IgD-negative memory B cell (primary cell): ENCODE data around the gene SLC25A4. TPM values are rescaled to one million over a fixed set of nuclear protein-coding genes. Genes with fewer than 3 reads are reported as not detected.
A peak's percentile ranks its signal among the peaks of the same experiment; 100 is the strongest.
"Not testable (repeated sequence)": the region's sequence is repeated elsewhere in the genome, so short reads cannot be mapped to it uniquely, and the experiment has no call there.

Experiments used
- H3K27ac Mint-ChIP-seq, 3 donors: one replicate each; pipeline ENCODE4 v1.8.0; 2020 to 2022; ENCODE audit warnings: mild to moderate bottlenecking in 3 of 3, mixed read lengths in 3 of 3, moderate library complexity in 1 of 3
- H3K27me3 Mint-ChIP-seq: one replicate; pipeline ENCODE4 v1.8.0; 2021; ENCODE audit warnings: mixed read lengths
- H3K36me3 Mint-ChIP-seq: one replicate; pipeline ENCODE4 v1.8.0; 2020; ENCODE audit warnings: mild to moderate bottlenecking, mixed read lengths
- H3K4me1 Mint-ChIP-seq, 3 donors: one replicate each; pipeline ENCODE4 v1.8.0; 2020 to 2022; ENCODE audit warnings: mixed read lengths in 3 of 3, mild to moderate bottlenecking in 1 of 3
- H3K4me3 Mint-ChIP-seq, 4 donors: one replicate each; pipeline ENCODE4 v1.8.0; 2020 to 2022; ENCODE audit warnings: mild to moderate bottlenecking in 4 of 4, mixed read lengths in 4 of 4, moderate library complexity in 3 of 4
- H3K9me3 Mint-ChIP-seq, 3 donors: one replicate each; pipeline ENCODE4 v1.8.0; 2020 to 2021; ENCODE audit warnings: mixed read lengths in 3 of 3, mild to moderate bottlenecking in 1 of 3
- polyA plus RNA-seq: library from polyadenylated mRNA; unstranded; fragments of 300-500 nt; fragmentation: Illumina TruSeq; gene quantifications from one replicate; pipeline ENCODE4 v1.2.3, GENCODE V29; 2021

Gene SLC25A4
- polyA plus RNA-seq, 1 donor from 2014 or later, result 16.6 TPM

GRCh38 chr4:185112104-185112503 is 31.0 kb upstream of the SLC25A4 start:
- H3K9me3 Mint-ChIP-seq, result no peaks in the 10 kb centered on the region
- H3K36me3 Mint-ChIP-seq, result no peaks in the 10 kb centered on the region
- no peak overlapping the region for H3K27ac Mint-ChIP-seq
- no peak overlapping the region for H3K4me3 Mint-ChIP-seq
- H3K4me1 Mint-ChIP-seq, result peaks cover 0 to 2% (median 0%) of the 10 kb centered on the region in 3 donors
- peaks cover 2% of the 10 kb centered on the region for H3K27me3 Mint-ChIP-seq

- Mint-ChIP-seq H3K27me3 (no peaks in the 10 kb centered on the region), H3K4me1 (peaks cover 0 to 2% (median 0%) of the 10 kb centered on the region in 3 donors), H3K9me3 (no peaks in the 10 kb centered on the region), H3K4me3 (no peak overlapping the region), H3K36me3 (no peaks in the 10 kb centered on the region), H3K27ac (no peak overlapping the region)
These were observed 29.7 kb upstream of the SLC25A4 start for GRCh38 chr4:185113340-185113739.

- Mint-ChIP-seq H3K27ac (no peak overlapping the region), H3K27me3 (no peaks in the 10 kb centered on the region), H3K4me1 (peaks cover 0 to 2% (median 0%) of the 10 kb centered on the region in 3 donors), H3K4me3 (no peak overlapping the region), H3K36me3 (no peaks in the 10 kb centered on the region), H3K9me3 (no peaks in the 10 kb centered on the region)
These were observed 27.2 kb upstream of the SLC25A4 start for GRCh38 chr4:185115827-185116232.

GRCh38 chr4:185117300-185117934 is 25.6 kb upstream of the SLC25A4 start:
- Mint-ChIP-seq H3K36me3 (no peaks in the 10 kb centered on the region), H3K4me1 (peaks cover under 1 to 3% (median 2%) of the 10 kb centered on the region in 3 donors), H3K27me3 (peaks cover under 1% of the 10 kb centered on the region), H3K4me3 (no peak overlapping the region), H3K9me3 (peaks cover 0 to 1% (median 0%) of the 10 kb centered on the region in 3 donors), H3K27ac (no peak overlapping the region)

- H3K4me1 Mint-ChIP-seq, result peaks cover 11 to 13% (median 13%) of the 10 kb centered on the region in 3 donors
These were observed 24.2 kb upstream of the SLC25A4 start for GRCh38 chr4:185118876-185119275.

GRCh38 chr4:185119467-185119866 is 23.6 kb upstream of the SLC25A4 start:
- H3K4me1 Mint-ChIP-seq, result peaks cover 11 to 13% (median 13%) of the 10 kb centered on the region in 3 donors
- not testable (repeated sequence) for H3K36me3 Mint-ChIP-seq, H3K4me3 Mint-ChIP-seq, H3K27me3 Mint-ChIP-seq, H3K9me3 Mint-ChIP-seq, H3K27ac Mint-ChIP-seq

More at GRCh38 chr4:185118876-185119275, 24.2 kb upstream of the SLC25A4 start:
- no peak overlapping the region for H3K27ac Mint-ChIP-seq
- peaks cover 0 to 1% (median 0%) of the 10 kb centered on the region in 3 donors for H3K9me3 Mint-ChIP-seq
- H3K36me3 Mint-ChIP-seq, result no peaks in the 10 kb centered on the region
- H3K4me3 Mint-ChIP-seq, result no peak overlapping the region
- H3K27me3 Mint-ChIP-seq, result peaks cover 3% of the 10 kb centered on the region

- Mint-ChIP-seq H3K36me3 (no peaks in the 10 kb centered on the region), H3K4me1 (peaks cover 11 to 13% (median 13%) of the 10 kb centered on the region in 3 donors), H3K27ac (no peak overlapping the region), H3K27me3 (peaks cover 3% of the 10 kb centered on the region), H3K4me3 (no peak overlapping the region), H3K9me3 (peaks cover 0 to 1% (median 0%) of the 10 kb centered on the region in 3 donors)
These were observed 23.0 kb upstream of the SLC25A4 start for GRCh38 chr4:185119927-185120630.

- no peaks in the 10 kb centered on the region for H3K36me3 Mint-ChIP-seq
- peaks cover 11 to 13% (median 13%) of the 10 kb centered on the region in 3 donors for H3K4me1 Mint-ChIP-seq
- H3K27me3 Mint-ChIP-seq, result peaks cover 5% of the 10 kb centered on the region
- peaks cover 0 to 1% (median 0%) of the 10 kb centered on the region in 3 donors for H3K9me3 Mint-ChIP-seq
- H3K27ac Mint-ChIP-seq, result no peak overlapping the region
- H3K4me3 Mint-ChIP-seq, result no peak overlapping the region
These were observed 22.5 kb upstream of the SLC25A4 start for GRCh38 chr4:185120631-185120946.

GRCh38 chr4:185122681-185123345 is 20.3 kb upstream of the SLC25A4 start:
- H3K4me3 Mint-ChIP-seq, result peak overlapping the region in 2 of 4 donors; percentile 5 to 12
- H3K27ac Mint-ChIP-seq, result peak overlapping the region in 1 of 3 donors; percentile 0

GRCh38 chr4:185124006-185124405 is 19.1 kb upstream of the SLC25A4 start:
- H3K27ac Mint-ChIP-seq, result no peak overlapping the region
- H3K36me3 Mint-ChIP-seq, result no peaks in the 10 kb centered on the region
- H3K4me3 Mint-ChIP-seq, result no peak overlapping the region
- peaks cover 15 to 18% (median 15%) of the 10 kb centered on the region in 3 donors for H3K4me1 Mint-ChIP-seq
- peaks cover 16% of the 10 kb centered on the region for H3K27me3 Mint-ChIP-seq
- H3K9me3 Mint-ChIP-seq, result peaks cover 0 to 1% (median 0%) of the 10 kb centered on the region in 3 donors

More at GRCh38 chr4:185122681-185123345, 20.3 kb upstream of the SLC25A4 start:
- Mint-ChIP-seq H3K9me3 (peaks cover 0 to 1% (median 0%) of the 10 kb centered on the region in 3 donors), H3K27me3 (peaks cover 12% of the 10 kb centered on the region), H3K36me3 (no peaks in the 10 kb centered on the region), H3K4me1 (peaks cover 11 to 13% (median 11%) of the 10 kb centered on the region in 3 donors)

- Mint-ChIP-seq H3K4me3 (peak overlapping the region; percentile 62 to 89 (median 76)), H3K9me3 (no peaks in the 10 kb centered on the region), H3K4me1 (peaks cover 18 to 19% (median 19%) of the 10 kb centered on the region in 3 donors), H3K36me3 (peaks cover 2% of the 10 kb centered on the region), H3K27ac (no peak overlapping the region), H3K27me3 (peaks cover 26% of the 10 kb centered on the region)
These were observed 15.8 kb upstream of the SLC25A4 start for GRCh38 chr4:185127021-185127925.

- Mint-ChIP-seq H3K9me3 (no peaks in the 10 kb centered on the region), H3K36me3 (peaks cover 2% of the 10 kb centered on the region), H3K4me3 (peak overlapping the region; percentile 79 to 91 (median 90)), H3K4me1 (peaks cover 7 to 8% (median 7%) of the 10 kb centered on the region in 3 donors), H3K27me3 (peaks cover 23% of the 10 kb centered on the region), H3K27ac (no peak overlapping the region)
These were observed 14.6 kb upstream of the SLC25A4 start for GRCh38 chr4:185128272-185129119.

GRCh38 chr4:185134307-185134869 is 8.7 kb upstream of the SLC25A4 start:
- Mint-ChIP-seq H3K4me1 (peaks cover 2 to 6% (median 2%) of the 10 kb centered on the region in 3 donors), H3K9me3 (no peaks in the 10 kb centered on the region), H3K36me3 (peaks cover 2% of the 10 kb centered on the region), H3K27me3 (peaks cover 11% of the 10 kb centered on the region), H3K27ac (peak overlapping the region in 1 of 3 donors; percentile 6), H3K4me3 (peak overlapping the region in 1 of 4 donors; percentile 15)
